HG03025 (cell line): ENCODE measurements around the gene C12orf56.

ENCODE experiments used
- ATAC-seq: cut with Tn5 transposase; IDR thresholded peaks from one replicate; pipeline ENCODE4 v1.9.1; 2021; ENCODE audit warnings: mild to moderate bottlenecking, moderate library complexity; ENCODE audit not compliant: unreplicated experiment, low FRiP score

Gene C12orf56, protein sequence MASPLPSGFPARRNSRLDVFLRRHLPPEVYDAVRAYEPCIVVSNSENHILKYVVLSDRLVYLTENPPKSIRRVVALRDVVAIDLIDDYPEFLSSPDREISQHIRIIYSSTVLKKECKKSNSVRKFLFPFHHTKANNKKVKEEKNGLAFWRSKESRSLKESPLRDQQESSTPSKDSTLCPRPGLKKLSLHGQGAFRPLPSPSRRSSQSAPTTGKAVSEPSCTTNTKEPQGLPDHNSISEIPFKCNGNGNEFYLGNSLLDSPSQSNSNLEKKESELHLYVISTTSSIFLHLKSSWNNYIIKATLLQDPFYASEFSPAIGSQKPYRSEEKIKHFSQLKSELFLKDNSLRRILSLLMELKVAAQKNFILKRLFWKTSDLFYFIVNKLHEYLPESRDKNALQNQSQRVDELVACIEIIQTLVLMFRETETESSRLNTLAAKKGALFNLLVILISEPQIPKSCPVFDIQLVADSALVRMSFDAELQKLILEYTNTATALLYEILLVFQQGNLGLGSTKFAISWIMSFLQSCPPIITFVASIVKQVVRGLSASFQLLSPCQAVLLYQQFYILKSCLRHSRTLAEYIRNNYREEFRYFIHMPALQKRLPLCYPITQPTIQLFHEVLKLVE

DNA sequence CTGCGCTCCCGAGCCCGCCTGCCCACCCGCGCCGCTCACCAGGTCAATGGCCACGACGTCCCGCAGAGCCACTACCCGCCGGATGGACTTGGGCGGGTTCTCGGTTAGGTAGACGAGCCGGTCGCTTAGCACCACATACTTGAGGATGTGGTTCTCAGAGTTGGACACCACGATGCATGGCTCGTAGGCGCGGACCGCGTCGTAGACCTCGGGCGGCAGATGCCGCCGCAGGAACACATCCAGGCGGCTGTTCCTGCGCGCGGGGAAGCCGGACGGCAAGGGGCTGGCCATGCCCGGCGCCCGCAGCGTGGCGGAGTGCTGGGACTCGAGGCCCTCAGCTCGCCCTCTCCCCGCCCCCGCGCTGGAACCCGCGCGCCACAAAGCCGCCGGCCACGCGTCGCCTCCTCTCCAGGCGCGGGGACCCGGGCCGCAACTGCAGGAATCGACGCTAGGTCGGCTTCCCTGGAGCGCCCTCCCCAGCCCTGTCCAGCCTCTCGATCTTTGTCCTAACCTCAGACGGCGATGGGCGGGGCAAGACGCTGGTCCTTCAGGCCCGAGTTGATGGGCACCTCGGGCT, at the start of gene C12orf56:
C12orf56 (minus strand) TSS at position 484 of the 577 bp plus-strand sequence; CDS start at position 291, 193 bp downstream.
- ATAC-seq, result no peak

DNA sequence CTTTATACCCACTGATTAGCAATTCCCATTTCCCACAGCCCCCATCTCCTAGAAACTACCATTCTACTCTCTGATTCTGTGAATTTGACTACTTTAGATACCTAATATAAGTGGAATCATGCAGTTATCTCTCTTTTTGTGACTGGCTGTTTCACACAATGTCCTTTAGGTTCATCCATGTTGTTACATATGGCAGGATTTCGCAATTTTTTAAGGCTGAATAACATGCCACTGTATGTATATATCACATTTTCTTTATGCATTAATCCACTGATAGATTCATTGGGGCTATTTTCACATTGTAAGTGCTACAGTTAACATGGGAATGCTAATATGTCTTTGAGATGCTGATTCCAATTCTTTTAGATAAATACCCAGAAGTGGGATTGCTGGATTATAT, 49.5 kb upstream of the C12orf56 start:
- ATAC-seq, result no peak

DNA sequence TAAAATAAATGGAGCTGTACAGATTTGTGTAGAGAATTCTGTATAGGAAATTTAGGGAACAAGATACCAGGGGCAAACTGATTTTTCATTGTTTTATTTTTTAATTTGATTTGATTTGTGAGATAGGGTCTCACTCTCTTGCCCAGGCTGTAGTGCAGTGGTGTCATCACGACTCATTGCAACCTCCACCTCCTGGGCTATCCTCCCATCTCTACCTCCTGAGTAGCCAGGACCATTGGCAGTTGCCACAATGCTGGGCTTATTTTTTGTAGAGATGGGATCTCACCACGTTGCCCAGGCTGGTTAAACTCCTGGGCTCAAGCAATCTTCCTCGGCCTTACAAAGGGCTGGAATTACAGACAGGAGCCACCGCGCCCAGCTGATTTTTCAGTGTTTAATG, 43.4 kb upstream of the C12orf56 start:
- ATAC-seq, result no peak

DNA sequence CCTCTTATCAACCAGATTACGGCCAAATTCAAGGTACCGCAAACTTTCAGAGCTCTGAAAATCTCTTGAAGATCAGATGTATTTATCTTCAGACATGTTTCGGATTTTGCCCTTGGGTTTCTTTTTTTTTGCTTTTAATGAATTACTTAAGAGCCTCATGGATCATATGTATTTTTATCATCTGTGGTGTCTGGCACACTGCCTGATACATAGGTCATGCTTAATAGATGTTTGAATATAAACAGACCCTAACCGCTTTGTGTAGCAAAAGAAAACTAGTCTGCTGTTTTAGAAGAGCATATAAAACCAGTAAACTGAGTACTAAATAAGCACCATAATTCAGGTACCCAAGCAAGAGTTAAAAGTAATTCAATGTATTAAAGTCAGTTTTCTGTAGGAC, 41.2 kb upstream of the C12orf56 start:
- no peak for ATAC-seq

DNA sequence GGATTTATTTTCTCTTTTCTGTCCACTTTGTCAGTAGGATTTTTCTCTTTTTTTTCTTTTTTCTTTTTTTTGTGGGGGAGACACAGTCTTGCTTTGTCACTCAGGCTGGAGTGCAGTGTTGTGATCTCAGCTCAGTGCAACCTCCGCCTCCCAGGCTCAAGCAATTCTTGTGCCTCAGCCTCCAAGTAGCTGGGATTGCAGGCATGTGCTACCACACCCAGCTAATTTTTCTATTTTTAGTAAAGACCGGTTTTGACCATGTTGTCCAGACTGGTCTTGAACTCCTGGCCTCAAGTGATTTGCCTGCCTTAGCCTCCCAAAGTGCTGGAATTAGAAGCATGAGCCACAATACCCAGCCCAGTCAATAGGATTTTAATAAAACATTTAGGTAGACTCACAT, 40.3 kb upstream of the C12orf56 start:
- ATAC-seq, result no peak

DNA sequence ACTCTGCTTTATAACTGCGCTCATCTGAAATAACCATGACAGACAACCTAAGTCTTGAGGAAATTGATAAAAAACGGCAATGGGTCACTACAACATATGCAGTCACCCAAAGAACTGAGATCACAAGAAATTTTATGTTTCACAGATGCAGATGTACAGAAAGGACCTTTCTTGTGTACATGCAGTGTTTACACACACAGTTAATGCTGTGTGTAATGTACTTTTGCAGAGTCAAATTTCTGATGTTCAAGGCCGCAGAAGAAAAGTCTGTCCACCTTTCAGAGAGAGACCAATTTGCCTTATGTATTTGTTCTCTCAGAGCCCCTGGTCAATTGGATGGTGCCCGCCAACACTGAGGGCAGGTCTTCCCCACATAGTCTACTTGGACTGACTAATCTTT, 38.4 kb upstream of the C12orf56 start:
- no peak for ATAC-seq

DNA sequence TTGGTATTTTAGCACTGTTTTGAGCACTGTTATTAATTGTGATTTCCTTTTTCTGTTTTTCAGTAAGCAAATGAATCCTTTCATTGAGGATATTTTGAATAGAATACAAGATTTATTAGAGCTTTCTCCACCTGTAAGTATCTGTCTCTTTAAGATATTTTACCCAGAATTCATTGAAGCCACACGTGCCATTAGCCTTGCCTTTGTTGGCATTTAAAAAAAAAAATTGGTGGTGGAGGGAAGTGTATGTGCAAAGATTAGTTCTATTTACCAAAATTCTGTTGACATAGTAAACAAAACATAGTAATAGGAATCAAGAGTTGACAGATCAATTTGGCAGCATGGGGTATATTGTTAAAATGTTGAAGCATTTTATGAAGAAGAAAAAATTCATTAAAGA, 37.4 kb upstream of the C12orf56 start:
- no peak for ATAC-seq

DNA sequence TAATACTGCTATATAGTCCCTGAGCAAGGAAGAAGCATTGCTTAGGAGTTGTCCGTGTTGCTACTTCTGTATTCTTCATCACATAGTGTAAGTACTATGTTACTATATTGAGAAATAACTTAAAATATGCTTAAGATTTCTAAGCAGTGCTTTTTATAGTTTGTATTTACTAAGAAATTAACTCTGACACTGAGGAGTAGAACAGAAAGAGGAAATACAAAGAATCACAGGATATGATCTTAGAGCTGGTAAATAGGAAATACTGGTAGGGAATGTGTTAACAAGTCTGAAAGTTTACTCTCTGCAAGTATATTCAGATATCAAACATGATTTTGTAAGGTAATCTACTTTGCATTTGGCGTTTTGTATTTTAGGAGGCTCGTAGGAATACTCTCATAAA, 29.1 kb upstream of the C12orf56 start:
- ATAC-seq, result no peak

DNA sequence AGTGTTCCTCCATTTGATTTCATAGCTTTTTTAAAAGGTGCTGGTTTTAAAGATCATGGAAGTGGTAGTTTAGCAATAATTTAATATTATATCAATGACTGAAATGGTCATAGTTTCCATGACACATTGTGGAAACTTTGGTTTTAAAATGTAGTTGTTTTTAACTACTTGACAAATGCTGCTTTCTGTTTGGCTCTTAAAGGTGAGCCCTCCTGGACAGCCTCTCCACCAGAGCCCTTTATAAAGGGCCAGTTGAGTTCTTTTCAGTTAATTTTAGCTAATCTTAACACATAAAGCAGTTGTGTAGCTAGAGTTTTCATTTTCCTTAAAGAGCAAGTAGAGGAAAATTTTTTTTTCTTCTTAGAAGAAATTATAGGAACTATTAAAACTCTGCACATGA, 27.7 kb upstream of the C12orf56 start:
- ATAC-seq, result no peak

DNA sequence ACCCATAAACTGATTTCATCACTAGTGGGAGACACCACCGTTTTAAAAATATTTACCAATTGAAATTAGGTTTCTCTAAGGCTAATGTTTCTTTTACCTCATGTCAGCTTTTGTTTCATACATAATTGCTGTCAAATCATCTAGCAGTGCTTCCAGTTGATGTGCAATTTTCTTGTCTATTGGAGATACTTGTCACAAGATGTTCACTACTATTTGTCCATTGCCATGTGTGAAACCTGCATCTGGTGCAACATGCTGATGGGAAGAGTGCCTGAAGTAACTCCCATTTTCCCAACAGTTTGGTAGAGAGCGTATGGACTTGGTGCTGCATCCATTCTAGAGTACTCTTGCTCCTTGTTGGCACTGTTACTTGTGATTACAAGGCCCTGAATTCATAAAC, 23.3 kb upstream of the C12orf56 start:
- no peak for ATAC-seq

DNA sequence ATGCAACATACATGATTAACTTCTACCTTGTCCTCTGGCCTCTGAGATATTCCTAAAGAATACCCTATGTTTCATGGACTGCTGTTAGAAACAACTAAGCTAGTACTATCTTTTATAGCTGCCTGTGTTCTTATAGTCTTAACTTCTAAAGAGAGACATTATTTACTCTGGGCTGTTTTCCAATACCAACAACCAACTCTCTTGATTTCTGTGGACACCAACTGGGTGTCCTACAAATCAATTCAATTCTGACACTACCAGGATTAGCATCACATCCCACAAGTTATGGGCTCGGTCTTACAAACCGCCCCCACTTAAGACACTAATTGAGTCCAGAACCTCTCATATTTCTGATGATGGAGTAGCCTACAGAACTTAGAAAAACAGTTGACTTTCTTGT, 21.9 kb upstream of the C12orf56 start:
- no peak for ATAC-seq

DNA sequence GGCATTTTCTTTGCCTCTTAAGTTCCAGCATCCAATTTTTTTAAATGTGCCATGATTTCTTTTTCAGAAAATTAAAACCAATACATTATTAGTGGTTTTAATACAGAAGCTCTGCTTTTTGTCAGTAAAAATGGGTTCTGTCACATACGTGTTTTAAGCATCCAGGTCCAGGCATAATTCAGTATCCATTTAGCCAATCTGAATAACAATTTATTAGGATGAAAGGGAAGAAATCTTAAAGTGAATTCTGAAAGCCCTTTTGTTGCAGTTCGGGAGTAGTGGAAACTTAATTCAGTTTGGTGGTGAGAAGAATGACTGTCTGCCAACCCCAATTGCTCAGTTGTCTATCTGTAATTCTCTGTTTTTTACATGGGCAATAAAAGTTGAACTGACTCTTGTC, 20.9 kb upstream of the C12orf56 start:
- ATAC-seq, result no peak

DNA sequence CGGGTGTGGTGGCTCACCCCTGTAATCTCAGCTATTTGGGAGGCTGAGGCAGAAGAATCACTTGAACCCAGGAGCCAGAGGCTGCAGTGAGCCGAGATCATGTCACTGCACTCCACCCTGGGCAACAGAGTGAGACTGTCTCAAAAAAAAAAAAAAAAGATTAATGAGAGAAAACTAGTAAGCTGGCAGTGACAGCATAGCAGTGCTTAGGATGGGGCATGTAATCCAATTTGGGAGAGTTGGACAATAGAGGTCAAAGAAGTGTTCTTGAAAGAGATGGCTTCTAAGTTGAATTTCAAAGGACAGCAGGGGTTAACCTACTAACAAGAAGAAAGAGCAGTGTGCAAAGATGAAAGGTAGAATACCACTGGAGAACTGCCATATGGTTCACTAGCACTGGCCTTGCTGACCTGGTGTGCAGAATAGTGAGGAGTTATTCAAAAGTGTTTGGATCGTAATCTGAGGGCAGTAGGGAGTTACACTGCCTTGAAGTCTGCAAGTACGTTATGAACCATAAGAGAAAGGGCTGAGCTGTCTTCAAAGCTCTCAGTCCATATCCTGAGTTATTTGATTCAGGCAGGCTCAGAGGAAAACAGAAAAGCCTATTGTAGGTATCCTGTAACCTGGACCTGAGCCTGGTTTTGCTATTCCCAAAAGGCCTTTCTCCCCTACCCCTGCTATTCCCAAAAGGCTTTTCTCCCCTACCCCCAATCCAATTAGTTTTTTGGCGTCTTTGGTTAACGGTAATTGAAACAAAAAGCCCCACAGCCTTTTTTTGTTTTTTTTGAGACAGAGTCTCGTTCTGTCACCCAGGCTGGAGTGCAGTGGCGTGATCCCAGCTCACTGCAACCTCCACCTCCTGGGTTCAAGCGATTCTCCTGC, 17.0 kb upstream of the C12orf56 start:
- no peak for ATAC-seq

DNA sequence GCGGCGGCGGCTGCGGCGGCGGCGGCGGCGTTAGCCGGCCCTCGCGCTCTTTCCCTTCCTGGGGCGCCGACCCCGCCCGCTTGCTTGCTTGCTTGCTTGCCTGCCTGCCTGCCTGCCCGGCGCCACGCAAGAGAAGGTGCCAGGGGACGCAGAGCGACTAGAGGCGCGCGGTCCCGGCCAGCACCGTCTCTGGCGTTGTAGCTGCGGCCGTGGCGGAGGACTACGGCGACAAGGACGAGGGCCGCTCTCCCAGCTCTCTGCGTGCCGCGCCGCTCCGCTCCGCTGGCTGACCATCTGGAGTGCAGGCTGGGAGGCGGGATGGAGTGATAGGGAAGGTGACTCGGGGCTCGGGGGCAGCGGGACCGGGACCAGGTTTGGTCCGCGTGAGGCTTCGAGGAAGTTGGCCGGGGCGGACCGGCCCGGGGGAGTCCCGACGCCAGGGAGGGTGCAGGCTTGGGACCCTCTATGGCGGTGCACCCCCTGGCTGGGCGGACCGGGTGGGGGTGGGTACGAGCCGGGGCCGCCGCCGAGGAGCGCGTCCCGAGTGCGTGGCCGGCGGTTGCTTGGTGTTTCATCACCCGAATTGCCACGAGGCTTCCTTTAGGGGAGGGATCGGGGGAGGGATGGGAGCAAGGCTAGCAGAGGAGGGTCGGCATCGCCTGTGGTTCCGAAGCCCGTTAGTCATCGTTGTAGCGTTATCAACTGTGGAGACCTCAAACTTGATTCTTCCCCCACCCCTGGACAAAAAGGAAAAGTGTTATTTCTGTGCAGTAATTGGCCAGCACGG, 14.1 kb upstream of the C12orf56 start:
- peak; percentile 36 for ATAC-seq

DNA sequence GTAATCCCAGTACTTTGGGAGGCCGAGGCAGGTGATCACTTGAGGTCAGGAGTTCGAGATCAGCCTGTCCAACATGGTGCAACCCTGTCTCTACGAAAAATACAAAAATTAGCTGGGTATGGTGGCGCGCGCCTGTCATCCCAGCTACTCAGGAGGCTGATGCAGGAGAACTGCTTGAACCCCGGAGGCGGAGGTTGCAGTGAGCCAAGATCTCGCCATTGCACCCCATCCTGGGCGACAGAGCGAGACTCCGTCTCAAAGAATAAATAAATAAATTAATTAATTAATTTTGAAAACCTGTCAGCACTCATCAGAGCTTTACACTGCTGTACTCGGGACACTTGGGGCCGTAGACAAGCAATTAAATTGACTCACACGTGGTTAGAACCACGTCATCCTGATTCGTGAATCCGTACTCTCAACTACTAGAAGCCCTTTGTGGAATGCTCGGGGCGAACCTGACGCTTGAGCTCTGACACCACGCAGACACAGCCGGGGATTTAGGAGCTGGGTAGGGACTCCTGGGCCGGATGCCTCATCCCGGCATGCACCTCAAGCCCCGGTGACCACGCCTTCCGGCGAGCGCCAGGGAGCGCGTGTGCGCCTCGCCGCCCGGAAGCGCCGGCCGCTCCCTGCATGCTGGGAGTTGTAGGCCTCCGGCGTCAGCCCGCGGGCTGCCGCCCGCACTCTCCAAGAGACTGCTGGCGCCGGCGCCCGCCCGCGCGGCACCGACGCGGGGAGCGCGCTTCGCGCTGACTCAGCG, 13.3 kb upstream of the C12orf56 start, which contains the start of gene XPOT:
XPOT (plus strand) TSS at position 686 of the 763 bp plus-strand sequence. CDS start 5,644 bp downstream, outside the sequence.
- ATAC-seq, result peak; percentile 97

DNA sequence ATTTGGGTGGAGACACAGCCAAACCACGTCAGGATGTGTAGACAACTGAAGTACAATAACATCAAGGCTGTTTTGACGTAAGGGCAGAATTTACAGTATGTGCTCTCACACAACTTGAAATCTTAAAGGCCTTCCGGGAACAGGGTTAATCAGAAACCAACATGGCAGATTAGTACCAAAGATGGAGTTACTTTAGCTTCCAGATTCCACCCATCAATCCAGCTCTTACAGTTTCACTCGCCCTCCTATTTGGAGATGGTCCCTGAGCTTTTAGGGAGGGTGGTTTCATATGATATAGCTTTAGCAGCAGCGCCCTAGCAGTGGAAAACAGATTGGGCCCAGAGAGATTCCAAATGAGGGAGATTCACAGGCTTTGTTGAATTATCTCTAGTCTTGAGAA, 11.6 kb upstream of the C12orf56 start:
- ATAC-seq, result no peak

DNA sequence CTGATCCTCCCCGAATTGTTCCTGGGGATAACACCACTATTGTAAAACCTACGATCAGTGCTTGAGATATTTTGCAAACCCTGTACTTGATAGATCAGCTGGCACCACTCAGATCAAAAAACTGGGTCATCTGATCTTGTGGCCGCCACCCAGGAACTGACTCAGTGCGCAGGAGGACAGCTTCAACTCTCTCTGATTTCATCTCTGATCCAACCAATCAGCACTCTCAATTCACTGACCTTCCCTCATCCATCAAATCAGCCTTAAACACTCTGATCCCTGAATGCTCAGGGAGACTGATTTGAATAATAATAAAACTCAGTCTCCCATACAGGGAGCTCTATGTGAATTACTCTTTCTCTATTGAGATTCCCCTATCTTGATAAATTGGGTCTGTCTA, 9.5 kb upstream of the C12orf56 start:
- no peak for ATAC-seq

DNA sequence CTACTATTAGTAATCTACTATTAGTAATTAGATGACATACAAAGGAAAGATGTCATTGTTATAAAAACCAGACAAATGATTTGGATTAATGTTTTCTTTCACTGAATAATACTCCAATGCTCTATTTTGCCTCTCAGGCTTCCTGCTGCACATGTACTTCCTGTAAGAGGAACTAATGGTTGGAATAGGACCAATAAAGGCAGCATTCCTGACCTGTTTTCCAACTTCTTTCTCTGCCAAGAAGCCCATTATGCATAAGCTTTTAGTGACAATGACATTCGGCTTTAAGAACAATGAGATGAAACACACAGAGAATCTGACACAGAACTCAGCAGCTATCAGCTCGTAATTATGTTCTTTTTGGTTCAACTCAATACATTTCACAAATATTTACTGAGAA, 5.2 kb upstream of the C12orf56 start:
- ATAC-seq, result no peak

DNA sequence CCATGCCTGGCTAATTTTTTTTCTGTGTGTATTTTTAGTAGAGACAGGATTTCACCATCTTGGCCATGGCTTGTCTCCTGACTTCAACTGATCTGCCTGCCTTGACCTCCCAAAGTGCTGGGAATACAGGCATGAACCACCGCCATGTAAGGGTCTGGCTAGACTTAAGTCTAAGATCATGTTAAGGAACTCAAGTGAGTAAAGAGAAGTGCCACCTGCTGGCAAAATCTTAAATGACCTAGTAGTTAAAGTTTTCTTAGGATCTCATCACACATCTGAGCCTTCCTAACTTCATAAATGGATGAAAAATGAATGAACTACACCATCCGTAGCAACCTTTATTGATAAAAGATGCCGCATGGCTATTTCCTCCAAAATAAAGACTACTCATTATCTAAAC, 1.7 kb upstream of the C12orf56 start:
- ATAC-seq, result no peak
